Natural killer cell (primary cell): ENCODE measurements around the gene DST. TPM values are rescaled to one million over a fixed set of nuclear protein-coding genes. Genes with fewer than 3 reads are reported as not detected.

Experiments
- ATAC-seq, 3 donors: fragments of 150-1000 bp in 2 of 3; fragments of 200-7000 bp in 1 of 3; cut with Tn5 transposase; 1 replicate in 1 of 3; 2 replicates in 2 of 3; pipeline ENCODE4 v1.10.0; 2021; ENCODE audit warnings: mild to moderate bottlenecking in 2 of 3, moderate library complexity in 2 of 3
- DNase-seq, 2 donors: peaks; one replicate each; pipeline versions ENCODE4 v3.0.0 to v3.0.0-alpha.2; 2013 to 2021; ENCODE audit warnings: mixed read lengths in 1 of 2
- H3K27ac ChIP-seq: one replicate; pipeline ENCODE4 v1.5.1; 2013; ENCODE audit warnings: mild to moderate bottlenecking, low read length
- H3K27me3 ChIP-seq: one replicate; pipeline ENCODE4 v1.6.1; 2013; ENCODE audit warnings: low read length; ENCODE audit not compliant: control insufficient read depth, insufficient read depth
- H3K36me3 ChIP-seq: one replicate; pipeline ENCODE4 v1.6.1; 2013; ENCODE audit warnings: low read length; ENCODE audit not compliant: control insufficient read depth, insufficient read depth
- H3K4me1 ChIP-seq: one replicate; pipeline ENCODE4 v1.6.1; 2013; ENCODE audit warnings: low read length; ENCODE audit not compliant: control insufficient read depth, insufficient read depth
- H3K4me3 ChIP-seq: one replicate; pipeline ENCODE4 v1.5.1; 2013; ENCODE audit warnings: low read length
- H3K9me3 ChIP-seq: one replicate; pipeline ENCODE4 v1.6.1; 2013; ENCODE audit warnings: low read length; ENCODE audit not compliant: control insufficient read depth, insufficient read depth
- H3K27ac Mint-ChIP-seq, 2 donors: one replicate each; pipeline ENCODE4 v1.8.0; 2022; ENCODE audit warnings: mild to moderate bottlenecking in 2 of 2, mixed read lengths in 2 of 2, moderate library complexity in 1 of 2
- H3K27me3 Mint-ChIP-seq, 2 donors: one replicate each; pipeline ENCODE4 v1.8.0; 2022; ENCODE audit warnings: low read depth in 2 of 2, mixed read lengths in 2 of 2
- H3K36me3 Mint-ChIP-seq: one replicate; pipeline ENCODE4 v1.8.0; 2022; ENCODE audit warnings: mixed read lengths
- H3K4me1 Mint-ChIP-seq, 2 donors: one replicate each; pipeline ENCODE4 v1.8.0; 2022; ENCODE audit warnings: mixed read lengths in 2 of 2
- H3K4me3 Mint-ChIP-seq: one replicate; pipeline ENCODE4 v1.8.0; 2022; ENCODE audit warnings: mild to moderate bottlenecking, moderate library complexity, mixed read lengths
- H3K9me3 Mint-ChIP-seq, 2 donors: one replicate each; pipeline ENCODE4 v1.8.0; 2022; ENCODE audit warnings: mixed read lengths in 2 of 2
- CTCF ChIP-seq: fragments of 200-600 bp; IDR thresholded peaks from one replicate; pipeline ENCODE4 v1.8.0; 2022; ENCODE audit warnings: antibody characterized with exemption
- WGBS: methylation state at CpG from one replicate; pipeline ENCODE4 v1.1.7; 2013; ENCODE audit warnings: missing lambda C conversion rate; ENCODE audit not compliant: insufficient coverage; 5-methylcytosine and 5-hydroxymethylcytosine counted together
- intact Hi-C: fragments of 100-400 bp; cut with micrococcal nuclease; formaldehyde crosslinking; loops from one replicate; pipeline ENCODE4 v1.14.2; 2022
- total RNA-seq, 4 donors: library from RNA; stranded (reverse); fragments of 120-200 nt in 1 of 4; gene quantifications; one replicate each; pipeline versions ENCODE4 v1.2.3 to v1.2.4, GENCODE V29; 2013 to 2022

Gene DST
- total RNA-seq, 3 donors from 2014 or later (not counting 1 experiment from before 2014, with no cell fraction given) = 5.6 to 14.7 (median 8.9) TPM

GRCh38 chr6:56488281-56488680, 154.4 kb downstream of the DST start:
- no peak overlapping the region for H3K27ac Mint-ChIP-seq
- Histone ChIP-seq H3K36me3 (no peaks in the 10 kb centered on the region), H3K4me3 (no peak overlapping the region), H3K27ac (no peak overlapping the region), H3K27me3 (no peaks in the 10 kb centered on the region), H3K4me1 (no peaks in the 10 kb centered on the region), H3K9me3 (no peaks in the 10 kb centered on the region)
- TF ChIP-seq CTCF = no peak
- H3K4me1 Mint-ChIP-seq = no peaks in the 10 kb centered on the region
- WGBS = 92% methylated on average over 1 of the region's 2 CpGs
- intact Hi-C loops = no loop called here
- no peaks in the 10 kb centered on the region for H3K36me3 Mint-ChIP-seq
- no peaks in the 10 kb centered on the region for H3K27me3 Mint-ChIP-seq
- H3K4me3 Mint-ChIP-seq = no peak overlapping the region
- ATAC-seq = no peak
- DNase-seq = no peak
- no peaks in the 10 kb centered on the region for H3K9me3 Mint-ChIP-seq

- no peak overlapping the region for H3K27ac ChIP-seq
- no peaks in the 10 kb centered on the region for H3K36me3 ChIP-seq
- Mint-ChIP-seq H3K27ac (no peak overlapping the region), H3K27me3 (no peaks in the 10 kb centered on the region), H3K4me1 (no peaks in the 10 kb centered on the region), H3K36me3 (no peaks in the 10 kb centered on the region), H3K4me3 (no peak overlapping the region), H3K9me3 (no peaks in the 10 kb centered on the region)
- no peaks in the 10 kb centered on the region for H3K27me3 ChIP-seq
- ATAC-seq (no peak), DNase-seq (no peak)
- intact Hi-C loops = no loop called here
- no peak overlapping the region for H3K4me3 ChIP-seq
- no peaks in the 10 kb centered on the region for H3K9me3 ChIP-seq
- no peak for TF ChIP-seq CTCF
- no peaks in the 10 kb centered on the region for H3K4me1 ChIP-seq
- WGBS = 96% methylated on average over 3 of the region's 3 CpGs
These were observed 156.0 kb downstream of the DST start for GRCh38 chr6:56486681-56487080.

- no peak overlapping the region for H3K4me3 ChIP-seq
- no peak for DNase-seq
- TF ChIP-seq CTCF = no peak
- no peaks in the 10 kb centered on the region for H3K27me3 ChIP-seq
- no peaks in the 10 kb centered on the region for H3K9me3 ChIP-seq
- no peak overlapping the region for H3K27ac ChIP-seq
- WGBS = 90% methylated on average over 2 of the region's 2 CpGs
- intact Hi-C loops = no loop called here
- no peak for ATAC-seq
- Mint-ChIP-seq H3K27me3 (no peaks in the 10 kb centered on the region), H3K27ac (no peak overlapping the region), H3K9me3 (no peaks in the 10 kb centered on the region), H3K4me3 (no peak overlapping the region), H3K36me3 (no peaks in the 10 kb centered on the region), H3K4me1 (no peaks in the 10 kb centered on the region)
- no peaks in the 10 kb centered on the region for H3K4me1 ChIP-seq
- H3K36me3 ChIP-seq = no peaks in the 10 kb centered on the region
These were observed 158.0 kb downstream of the DST start for GRCh38 chr6:56484669-56485068.

- no peak overlapping the region for H3K4me3 ChIP-seq
- WGBS = no CpG with 5 or more reads among the region's 1 CpG
- H3K27me3 Mint-ChIP-seq = no peaks in the 10 kb centered on the region
- DNase-seq (no peak), ATAC-seq (no peak)
- H3K27ac ChIP-seq = no peak overlapping the region
- no peak overlapping the region for H3K27ac Mint-ChIP-seq
- H3K4me1 Mint-ChIP-seq = no peaks in the 10 kb centered on the region
- H3K9me3 ChIP-seq = no peaks in the 10 kb centered on the region
- no peak for TF ChIP-seq CTCF
- H3K36me3 ChIP-seq = no peaks in the 10 kb centered on the region
- intact Hi-C loops = no loop called here
- H3K27me3 ChIP-seq = no peaks in the 10 kb centered on the region
- H3K4me3 Mint-ChIP-seq = no peak overlapping the region
- H3K4me1 ChIP-seq = no peaks in the 10 kb centered on the region
- no peaks in the 10 kb centered on the region for H3K36me3 Mint-ChIP-seq
- H3K9me3 Mint-ChIP-seq = peaks cover 2 to 3% of the 10 kb centered on the region in 2 donors
These were observed 158.8 kb downstream of the DST start for GRCh38 chr6:56483929-56484328.
